HG02973 (cell line): Measurements from ENCODE around the gene DGKH.
"Not testable (repeated sequence)": the region's sequence is repeated elsewhere in the genome, so short reads cannot be mapped to it uniquely, and the experiment has no call there.

Experiments
- ATAC-seq: cut with Tn5 transposase; IDR thresholded peaks from one replicate; pipeline ENCODE4 v1.9.1; 2021; ENCODE audit warnings: moderate library complexity; ENCODE audit not compliant: unreplicated experiment

DGKH gene

GRCh38 chr13:42112864-42113263 lies 64.4 kb downstream of the DGKH start:
- no peak for ATAC-seq

GRCh38 chr13:42113478-42113877 lies 65.0 kb downstream of the DGKH start:
- ATAC-seq: no peak

- no peak for ATAC-seq
Measured at GRCh38 chr13:42114278-42114677, 65.8 kb downstream of the DGKH start.

GRCh38 chr13:42114912-42115311 lies 66.5 kb downstream of the DGKH start:
- ATAC-seq: no peak

GRCh38 chr13:42116225-42116624 lies 67.8 kb downstream of the DGKH start:
- no peak for ATAC-seq

GRCh38 chr13:42119041-42119440 lies 70.6 kb downstream of the DGKH start:
- ATAC-seq: no peak

GRCh38 chr13:42119875-42120274 lies 71.4 kb downstream of the DGKH start:
- no peak for ATAC-seq

- no peak for ATAC-seq
Measured at GRCh38 chr13:42123600-42123999, 75.2 kb downstream of the DGKH start.

- ATAC-seq: no peak
Measured at GRCh38 chr13:42125046-42125445, 76.6 kb downstream of the DGKH start.

- ATAC-seq: no peak
Measured at GRCh38 chr13:42127047-42127446, 78.6 kb downstream of the DGKH start.

GRCh38 chr13:42129033-42129432 lies 80.6 kb downstream of the DGKH start:
- no peak for ATAC-seq

- no peak for ATAC-seq
Measured at GRCh38 chr13:42136518-42136917, 88.1 kb downstream of the DGKH start.

- no peak for ATAC-seq
Measured at GRCh38 chr13:42137856-42138537, 89.5 kb downstream of the DGKH start.

GRCh38 chr13:42140494-42140893 lies 92.0 kb downstream of the DGKH start:
- no peak for ATAC-seq

GRCh38 chr13:42141052-42141451 lies 92.6 kb downstream of the DGKH start:
- not testable (repeated sequence) for ATAC-seq

GRCh38 chr13:42146359-42146758 lies 97.9 kb downstream of the DGKH start:
- ATAC-seq: no peak

GRCh38 chr13:42148538-42148937 lies 100.1 kb downstream of the DGKH start:
- no peak for ATAC-seq

- ATAC-seq: no peak
Measured at GRCh38 chr13:42149136-42149535, 100.7 kb downstream of the DGKH start.

- no peak for ATAC-seq
Measured at GRCh38 chr13:42151781-42152180, 103.3 kb downstream of the DGKH start.

GRCh38 chr13:42152495-42152894 lies 104.0 kb downstream of the DGKH start:
- no peak for ATAC-seq

- no peak for ATAC-seq
Measured at GRCh38 chr13:42153199-42154113, 105.0 kb downstream of the DGKH start.

GRCh38 chr13:42155251-42155650 lies 106.8 kb downstream of the DGKH start:
- ATAC-seq: no peak
